D721Med (cell line): ENCODE results near the gene MBOAT1.

Experiments used
- DNase-seq: peaks from one replicate; pipeline ENCODE4 v3.0.0; 2011; ENCODE audit warnings: low spot score; ENCODE audit not compliant: insufficient read length
- FAIRE-seq: peaks from 2 replicates; lab custom pipeline; 2011; peaks lifted over from hg19 to GRCh38; lab: Jason Lieb, UNC
- TF ChIP-seq, protein P1 (sequence below): IDR thresholded peaks from 2 replicates; pipeline ENCODE4 v1.5.1; 2012; ENCODE audit warnings: mild to moderate bottlenecking, control low read depth; ENCODE audit not compliant: insufficient read depth; ENCODE audit errors: missing control alignments

MBOAT1 gene

GRCh38 chr6:20203561-20204511 lies 8.4 kb downstream of the MBOAT1 start:
- TF ChIP-seq, protein P1, sequence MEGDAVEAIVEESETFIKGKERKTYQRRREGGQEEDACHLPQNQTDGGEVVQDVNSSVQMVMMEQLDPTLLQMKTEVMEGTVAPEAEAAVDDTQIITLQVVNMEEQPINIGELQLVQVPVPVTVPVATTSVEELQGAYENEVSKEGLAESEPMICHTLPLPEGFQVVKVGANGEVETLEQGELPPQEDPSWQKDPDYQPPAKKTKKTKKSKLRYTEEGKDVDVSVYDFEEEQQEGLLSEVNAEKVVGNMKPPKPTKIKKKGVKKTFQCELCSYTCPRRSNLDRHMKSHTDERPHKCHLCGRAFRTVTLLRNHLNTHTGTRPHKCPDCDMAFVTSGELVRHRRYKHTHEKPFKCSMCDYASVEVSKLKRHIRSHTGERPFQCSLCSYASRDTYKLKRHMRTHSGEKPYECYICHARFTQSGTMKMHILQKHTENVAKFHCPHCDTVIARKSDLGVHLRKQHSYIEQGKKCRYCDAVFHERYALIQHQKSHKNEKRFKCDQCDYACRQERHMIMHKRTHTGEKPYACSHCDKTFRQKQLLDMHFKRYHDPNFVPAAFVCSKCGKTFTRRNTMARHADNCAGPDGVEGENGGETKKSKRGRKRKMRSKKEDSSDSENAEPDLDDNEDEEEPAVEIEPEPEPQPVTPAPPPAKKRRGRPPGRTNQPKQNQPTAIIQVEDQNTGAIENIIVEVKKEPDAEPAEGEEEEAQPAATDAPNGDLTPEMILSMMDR: no peak
- FAIRE-seq: no peak
- DNase-seq: no peak

DNA sequence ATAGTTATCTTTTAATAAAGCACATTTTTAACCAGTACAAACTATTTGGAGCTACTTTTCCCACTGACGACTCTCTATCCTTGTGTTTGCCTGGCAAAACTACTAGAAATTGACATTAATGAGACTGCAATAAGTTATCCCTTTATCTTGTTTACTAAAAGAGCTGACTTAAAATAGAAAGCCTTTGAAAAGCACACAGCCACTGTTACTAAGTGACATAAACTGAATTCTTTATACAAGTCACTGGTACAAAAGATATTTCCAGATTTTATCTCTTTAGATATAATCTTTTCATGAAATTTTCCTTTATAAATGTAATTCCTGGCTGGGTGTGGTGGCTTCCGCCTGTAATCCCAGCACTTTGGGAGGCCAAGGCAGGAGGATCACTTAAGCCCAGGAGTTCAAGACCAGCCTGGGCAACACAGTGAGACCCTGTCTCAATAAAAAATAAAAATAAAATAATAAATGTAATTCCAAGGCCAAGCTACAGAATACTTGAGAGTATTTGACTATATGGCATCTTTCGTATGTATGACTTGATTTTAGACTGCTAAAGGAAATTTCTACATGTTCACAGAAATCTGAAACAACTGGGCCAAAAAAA lies 9.5 kb downstream of the MBOAT1 start:
- TF ChIP-seq, protein P1: no peak
- no peak for DNase-seq
- no peak for FAIRE-seq

- no peak for FAIRE-seq
- TF ChIP-seq, protein P1: no peak
- no peak for DNase-seq
Observed at GRCh38 chr6:20202324-20202658, 10.0 kb downstream of the MBOAT1 start.

DNA sequence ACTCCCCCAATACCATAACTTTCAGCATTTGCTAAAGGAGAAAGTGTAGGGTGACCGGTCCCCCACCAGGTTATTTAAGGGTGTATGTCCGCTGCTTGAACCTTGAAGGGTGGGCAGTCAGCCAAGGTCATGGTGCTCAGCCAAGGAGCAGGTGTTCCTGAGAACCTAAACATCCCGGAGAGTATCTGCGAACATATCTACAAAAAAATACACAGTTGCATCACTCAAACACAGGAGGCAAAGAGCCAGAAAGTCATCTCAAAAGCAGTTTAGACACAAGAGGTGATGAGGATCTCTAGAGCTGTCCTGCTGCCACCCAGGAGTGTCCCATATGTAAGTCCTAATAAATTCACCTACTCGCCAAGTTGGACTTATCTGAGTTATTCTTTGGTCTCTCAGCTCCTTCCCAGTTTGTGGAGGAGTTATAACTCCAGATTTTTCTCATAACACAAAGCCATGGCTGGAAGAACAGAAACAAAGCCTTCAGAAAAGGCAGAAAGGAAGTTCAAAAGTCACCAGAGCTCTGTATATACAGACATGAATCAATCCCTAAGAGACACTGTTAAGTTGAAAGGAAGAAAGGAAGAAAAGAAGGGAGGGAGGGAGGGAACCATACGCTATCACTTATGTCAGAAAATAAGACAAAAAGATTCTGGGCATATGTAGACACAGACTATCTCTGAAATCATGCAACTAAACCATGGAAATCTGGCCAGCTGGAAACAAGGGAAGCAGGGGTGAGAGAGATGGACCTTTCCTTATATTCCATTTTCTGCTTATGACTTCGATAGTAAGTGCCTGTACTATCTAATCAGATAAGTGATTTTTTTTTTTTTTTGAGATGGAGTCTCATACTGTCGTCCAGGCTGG lies 11.3 kb downstream of the MBOAT1 start:
- TF ChIP-seq, protein P1: no peak
- FAIRE-seq (no peak), DNase-seq (no peak)

DNA sequence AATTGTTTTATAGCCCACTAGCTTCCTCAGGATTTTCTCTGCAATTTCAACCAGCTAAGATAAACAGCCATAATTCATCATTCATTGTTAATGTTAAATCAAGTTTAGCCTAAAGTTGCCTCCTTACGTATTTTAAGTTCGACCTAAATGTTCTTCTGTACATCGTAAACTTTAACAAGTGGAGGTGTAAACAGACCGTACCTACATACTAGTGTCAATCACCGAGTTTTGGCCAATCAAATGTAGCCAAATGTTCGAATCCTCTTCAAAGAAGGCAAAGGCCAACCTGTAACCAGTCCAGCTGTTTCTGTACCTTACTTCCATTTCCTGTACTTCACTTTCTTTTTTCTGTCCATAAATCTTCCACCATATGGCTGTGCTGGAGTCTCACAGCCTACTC lies 13.5 kb downstream of the MBOAT1 start:
- no peak for FAIRE-seq
- DNase-seq: no peak
- TF ChIP-seq, protein P1: no peak

- TF ChIP-seq, protein P1: no peak
- FAIRE-seq: no peak
- no peak for DNase-seq
Observed at GRCh38 chr6:20198156-20198774, 14.0 kb downstream of the MBOAT1 start.
